HuH-7.5 (cell line): ENCODE results near the gene NAIF1.
A peak's percentile ranks its signal among the peaks of the same experiment; 100 is the strongest.
"Not testable (repeated sequence)": the region's sequence is repeated elsewhere in the genome, so short reads cannot be mapped to it uniquely, and the experiment has no call there.

Experiments
- DNase-seq: peaks from one replicate; pipeline ENCODE4 v3.0.0; 2011; ENCODE audit warnings: low spot score

NAIF1 gene

GRCh38 chr9:128057724-128058409, 9.3 kb downstream of the NAIF1 start:
- no peak for DNase-seq

- no peak for DNase-seq
These were observed 10.0 kb downstream of the NAIF1 start for GRCh38 chr9:128056887-128057723.

- DNase-seq = no peak
These were observed 11.0 kb downstream of the NAIF1 start for GRCh38 chr9:128056086-128056485.

GRCh38 chr9:128055344-128056040, 11.6 kb downstream of the NAIF1 start:
- DNase-seq = no peak

DNA sequence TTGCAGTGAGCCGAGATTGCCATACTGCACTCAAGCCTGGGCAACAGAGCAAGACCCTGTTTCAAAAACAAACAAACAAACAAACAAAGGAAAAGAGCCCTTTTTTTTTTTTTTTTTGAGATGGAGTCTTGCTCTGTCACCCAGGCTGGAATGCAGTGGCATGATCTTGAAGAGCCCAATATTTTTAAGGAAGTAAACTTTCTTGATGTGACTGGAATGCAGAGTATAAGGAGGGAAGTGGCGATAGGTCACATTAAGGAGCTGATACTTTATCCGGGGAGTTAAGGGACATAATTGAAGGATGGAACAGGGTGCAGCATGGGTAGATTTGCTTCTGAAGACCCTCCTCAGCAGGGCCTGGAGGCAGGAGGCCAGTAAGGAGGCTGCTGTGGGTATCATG, 13.0 kb downstream of the NAIF1 start:
- DNase-seq = no peak

GRCh38 chr9:128053560-128053959, 13.6 kb downstream of the NAIF1 start:
- no peak for DNase-seq

- DNase-seq = no peak
These were observed 15.0 kb downstream of the NAIF1 start for GRCh38 chr9:128051932-128052709.

GRCh38 chr9:128049843-128050242, 17.3 kb downstream of the NAIF1 start:
- DNase-seq = no peak

GRCh38 chr9:128048663-128049062, 18.5 kb downstream of the NAIF1 start:
- DNase-seq = no peak

GRCh38 chr9:128047231-128047630, 19.9 kb downstream of the NAIF1 start:
- DNase-seq = no peak

DNA sequence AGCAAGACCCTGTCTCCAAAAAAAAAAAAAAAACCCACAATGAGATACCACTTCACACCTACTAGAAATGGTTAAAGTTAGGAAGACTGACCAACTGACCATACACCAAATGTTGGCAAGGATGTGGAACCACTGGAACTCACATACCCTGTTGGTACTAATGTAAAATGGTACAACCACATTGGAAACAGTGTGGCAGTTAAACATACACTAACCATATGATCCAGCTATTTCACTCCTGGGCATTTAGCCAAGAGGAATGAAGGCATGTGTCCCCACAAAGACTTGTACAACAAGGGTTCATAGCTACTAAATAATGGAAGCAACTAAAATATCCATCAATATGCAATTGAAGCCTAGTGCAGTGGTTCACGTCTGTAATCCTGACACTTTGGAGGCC, 21.3 kb downstream of the NAIF1 start:
- no peak for DNase-seq

- DNase-seq = not testable (repeated sequence)
These were observed 21.7 kb downstream of the NAIF1 start for GRCh38 chr9:128045409-128045808.

- no peak for DNase-seq
These were observed 23.7 kb downstream of the NAIF1 start for GRCh38 chr9:128043467-128043868.

- no peak for DNase-seq
These were observed 25.1 kb downstream of the NAIF1 start for GRCh38 chr9:128042043-128042442.

GRCh38 chr9:128040783-128041182, 26.3 kb downstream of the NAIF1 start:
- not testable (repeated sequence) for DNase-seq

DNA sequence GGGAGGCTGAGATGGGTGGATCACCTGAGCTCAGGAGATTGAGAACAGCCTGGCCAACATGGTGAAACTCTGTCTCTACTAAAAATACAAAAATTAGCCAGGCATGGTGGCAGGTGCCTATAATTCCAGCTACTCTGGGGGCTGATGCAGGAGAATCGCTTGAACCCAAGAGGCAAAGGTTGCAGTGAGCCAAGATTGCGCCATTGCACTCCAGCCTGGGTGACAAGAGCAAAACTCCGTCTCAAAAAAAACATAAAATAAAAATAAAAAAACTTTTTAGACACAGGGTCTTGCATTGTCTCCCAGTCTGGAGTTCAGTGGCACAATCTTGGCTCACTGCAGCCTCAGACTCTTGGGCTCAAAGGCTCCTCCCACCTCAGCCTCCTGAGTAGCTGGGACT, 30.6 kb downstream of the NAIF1 start:
- DNase-seq = not testable (repeated sequence)

DNA sequence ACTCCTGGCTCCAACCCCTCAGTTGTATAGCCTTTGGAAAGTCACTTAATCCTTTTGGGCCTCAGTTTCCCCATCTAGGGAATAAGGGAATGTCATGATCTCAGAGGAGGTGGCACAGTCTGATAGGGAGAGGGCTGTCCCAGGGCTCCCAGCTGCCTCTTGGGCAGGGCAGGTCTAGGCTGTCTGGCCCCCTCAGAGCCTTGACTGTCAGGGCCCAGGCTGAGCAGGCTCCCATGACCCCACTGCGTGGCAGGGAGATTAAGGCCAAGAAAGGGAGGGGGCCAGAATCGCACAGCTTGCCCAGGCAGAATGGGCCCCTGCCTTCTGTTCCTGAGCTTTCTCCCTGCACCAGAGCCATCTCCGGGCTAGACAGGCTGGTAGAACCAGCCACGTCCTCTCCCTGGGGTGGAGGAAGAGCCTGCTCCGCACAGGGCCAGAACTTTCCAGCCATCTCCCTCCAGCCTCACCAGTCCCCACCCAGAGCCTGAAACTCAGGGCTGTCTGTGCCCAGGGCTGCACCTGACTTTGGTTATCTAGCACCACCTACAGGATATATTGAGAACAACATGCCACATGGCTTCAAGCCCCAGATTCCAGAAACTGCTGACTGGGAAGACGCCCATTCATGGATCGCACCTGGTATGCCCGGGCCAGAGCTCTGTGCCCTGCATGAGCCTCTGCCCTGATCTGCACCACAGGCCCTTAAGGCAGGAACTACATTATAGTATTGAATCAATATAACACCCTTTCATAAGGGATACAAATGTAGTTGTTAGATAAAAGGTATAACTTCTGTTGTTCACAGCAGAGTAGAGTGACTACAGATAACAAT, 32.1 kb downstream of the NAIF1 start:
- peak; percentile 81 for DNase-seq

DNA sequence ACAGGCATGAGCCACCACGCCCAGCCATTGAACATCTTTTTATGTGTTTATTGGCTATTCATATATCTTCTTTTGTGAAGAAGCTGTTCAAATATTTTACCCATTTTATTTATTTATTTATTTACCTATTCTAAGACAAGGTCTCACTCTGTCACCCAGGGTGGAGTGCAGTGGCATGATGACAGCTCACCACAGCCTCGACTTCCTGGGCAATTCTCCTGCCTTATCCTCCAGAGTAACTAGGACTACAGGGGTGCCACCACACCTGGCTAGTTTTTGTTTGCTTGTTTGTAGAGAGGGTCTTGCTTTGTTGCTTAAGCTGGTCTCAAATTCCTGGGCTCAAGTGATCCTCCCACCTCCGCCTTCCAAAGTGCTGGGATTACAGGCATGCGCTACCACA, 33.5 kb downstream of the NAIF1 start:
- no peak for DNase-seq

- no peak for DNase-seq
These were observed 39.4 kb downstream of the NAIF1 start for GRCh38 chr9:128027705-128028104.

GRCh38 chr9:128026773-128027541, 40.2 kb downstream of the NAIF1 start:
- peak; percentile 15 for DNase-seq
